CD4-positive, alpha-beta T cell treated with Interleukin-4 for 1 hour (primary cell): Measurements from ENCODE around the gene ACVR2B.
"Not testable (repeated sequence)": the region's sequence is repeated elsewhere in the genome, so short reads cannot be mapped to it uniquely, and the experiment has no call there.

Experiments used
- DNase-seq, 2 donors: peaks; one replicate each; pipeline ENCODE4 v3.0.0-alpha.2; 2020 to 2022

Gene ACVR2B

DNA sequence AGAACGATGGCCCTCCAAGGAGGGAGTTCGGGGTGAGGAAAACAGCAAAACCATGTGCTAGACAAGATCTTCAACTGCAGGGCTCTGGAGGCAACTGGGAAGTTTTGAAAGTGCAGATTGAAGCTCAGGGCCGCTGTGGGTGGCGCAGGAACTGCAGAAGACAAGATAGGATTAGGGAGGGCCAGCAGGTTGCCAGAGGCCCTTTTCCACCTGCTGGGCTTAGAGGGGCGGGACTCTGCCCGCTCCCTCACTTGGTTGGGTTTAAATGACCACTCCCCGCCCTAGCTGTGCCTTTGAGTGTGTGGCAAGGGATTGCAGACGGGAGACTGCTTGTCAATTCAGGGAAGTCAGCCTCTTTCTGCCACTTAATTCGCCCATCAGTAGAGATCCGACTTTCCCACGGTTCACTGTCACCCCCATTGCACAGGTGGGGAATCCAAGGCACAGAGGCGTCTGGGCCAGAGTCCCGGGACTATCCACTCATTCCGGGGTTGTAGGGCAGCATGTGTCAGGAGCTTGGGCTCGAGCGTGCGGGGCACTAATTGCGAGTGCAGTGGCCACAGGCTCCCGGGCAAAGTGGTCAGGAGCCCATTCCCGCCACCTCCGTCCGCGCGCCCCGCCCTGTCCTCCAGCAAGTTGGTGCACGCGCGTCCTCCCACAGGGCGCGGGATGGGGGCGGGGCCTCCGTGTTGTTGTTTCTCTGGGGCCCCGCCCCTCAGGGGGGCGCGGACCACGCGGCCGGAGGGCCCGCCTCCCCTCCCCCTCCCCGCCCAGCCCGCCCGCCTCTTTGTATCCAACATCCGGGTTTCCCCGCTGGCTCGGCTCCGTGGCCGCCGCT lies at the start of gene ACVR2B:
ACVR2B (plus strand) TSS at position 816 of the 838 bp plus-strand sequence. CDS start 433 bp downstream, outside the sequence.
- peak; percentile 69 to 76 for DNase-seq

GRCh38 chr3:38404286-38404685 lies 49.4 kb upstream of the ACVR2B start:
- no peak for DNase-seq

DNA sequence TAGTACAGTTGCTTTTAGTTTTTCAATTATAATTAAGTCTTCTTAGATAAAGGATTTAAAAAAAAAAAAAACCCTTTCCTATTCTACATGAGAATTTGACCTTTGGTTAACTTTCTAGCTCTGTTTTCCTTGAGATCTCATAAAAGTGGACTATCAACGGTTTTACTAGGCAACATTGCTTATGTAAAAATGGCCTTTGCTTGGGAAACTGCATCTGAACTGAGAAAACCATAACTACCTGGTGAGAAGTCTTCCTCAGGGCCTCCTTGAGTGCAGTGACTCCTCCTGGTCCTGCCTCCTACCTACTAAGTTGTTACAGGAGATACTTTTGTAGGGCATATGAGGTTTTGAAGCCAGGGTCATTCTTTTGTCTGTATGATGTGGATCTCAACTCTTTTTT lies 42.1 kb upstream of the ACVR2B start:
- DNase-seq: no peak

DNA sequence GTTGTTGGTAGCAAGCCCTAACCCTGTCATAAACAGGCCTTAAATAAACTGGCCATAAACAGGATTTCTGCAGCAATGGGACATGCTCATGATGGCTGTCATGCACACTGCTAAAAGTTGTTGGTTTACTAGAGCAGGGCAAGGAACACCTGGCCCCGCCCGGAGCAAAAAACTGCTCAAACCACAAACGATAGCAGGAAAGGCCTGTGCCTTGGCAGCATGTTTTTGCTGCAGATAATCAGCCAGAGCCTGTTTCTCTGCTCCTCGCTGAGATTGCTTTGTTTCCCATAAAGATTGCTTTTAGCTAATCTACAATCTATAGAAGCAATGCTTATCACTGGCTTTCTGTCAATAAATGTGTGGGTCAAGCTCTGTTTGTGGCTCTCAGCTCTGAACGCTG lies 32.9 kb upstream of the ACVR2B start:
- DNase-seq: not testable (repeated sequence)

- DNase-seq: no peak
Observed at GRCh38 chr3:38421679-38422336, 31.9 kb upstream of the ACVR2B start.

- DNase-seq: peak in 1 of 2 donors; percentile 32
Observed at GRCh38 chr3:38426798-38427426, 26.8 kb upstream of the ACVR2B start.

DNA sequence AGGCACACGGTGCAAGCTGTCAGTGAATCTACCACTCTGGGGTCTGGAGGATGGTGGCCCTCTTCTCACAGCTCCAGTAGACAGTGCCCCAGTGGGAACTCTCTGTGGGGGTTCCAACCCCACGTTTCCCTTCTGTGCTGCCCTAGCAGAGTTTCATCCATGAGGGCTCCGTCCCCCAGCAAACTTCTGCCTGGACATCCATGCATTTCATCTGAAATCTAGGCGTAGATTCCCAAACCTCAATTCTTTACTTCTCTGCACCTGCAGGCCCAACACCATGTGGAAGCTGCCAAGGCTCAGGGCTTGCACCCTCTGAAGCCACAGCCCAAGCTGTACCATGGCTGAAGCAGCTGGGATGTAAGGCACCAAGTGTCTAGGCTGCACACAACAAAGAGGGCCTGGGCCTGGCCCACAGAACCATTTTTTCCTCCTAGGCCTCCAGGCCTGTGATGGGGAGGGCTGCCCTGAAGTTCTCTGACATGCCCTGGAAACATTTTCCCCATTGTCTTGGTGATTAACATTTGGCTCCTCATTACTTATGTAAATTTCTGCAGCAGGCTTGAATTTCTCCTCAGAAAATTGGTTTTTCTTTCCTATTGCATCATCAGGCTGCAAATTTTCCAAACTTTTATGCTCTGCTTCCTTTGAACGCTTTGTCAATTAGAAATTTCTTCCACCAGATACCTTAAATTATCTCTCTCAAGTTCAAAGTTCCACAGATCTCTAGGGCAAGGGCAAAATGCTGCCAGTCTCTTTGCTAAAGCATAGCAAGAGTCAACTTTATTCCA lies 20.6 kb upstream of the ACVR2B start:
- not testable (repeated sequence) for DNase-seq

- not testable (repeated sequence) for DNase-seq
Observed at GRCh38 chr3:38433661-38434060, 20.0 kb upstream of the ACVR2B start.

DNA sequence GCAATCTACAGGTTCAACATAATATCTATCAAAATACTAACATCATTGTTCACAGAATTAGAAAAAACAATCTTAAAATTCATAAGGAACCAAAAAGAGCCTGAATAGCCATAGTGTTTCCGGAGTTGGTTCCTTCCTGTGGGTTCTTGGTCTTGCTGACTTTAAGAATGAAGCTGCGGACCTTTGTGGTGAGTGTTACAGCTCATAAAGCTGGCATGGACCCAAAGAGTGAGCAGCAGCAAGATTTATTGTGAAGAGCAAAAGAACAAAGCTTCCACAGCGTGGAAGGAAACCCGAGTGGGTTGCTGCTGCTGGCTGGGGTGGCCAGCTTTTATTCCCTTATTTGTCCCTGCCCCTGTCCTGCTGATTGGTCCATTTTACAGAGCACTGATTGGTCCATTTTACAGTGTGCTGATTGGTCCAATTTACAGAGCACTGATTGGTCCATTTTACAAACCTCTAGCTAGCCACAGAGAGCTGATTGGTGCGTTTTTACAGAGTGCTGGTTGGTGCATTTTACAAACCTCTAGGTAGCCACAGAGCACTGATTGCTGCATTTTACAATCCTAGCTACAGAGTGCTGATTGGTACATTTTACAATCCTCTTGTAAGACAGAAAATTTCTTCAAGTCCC lies 15.1 kb upstream of the ACVR2B start:
- peak in 1 of 2 donors; percentile 51 for DNase-seq

DNA sequence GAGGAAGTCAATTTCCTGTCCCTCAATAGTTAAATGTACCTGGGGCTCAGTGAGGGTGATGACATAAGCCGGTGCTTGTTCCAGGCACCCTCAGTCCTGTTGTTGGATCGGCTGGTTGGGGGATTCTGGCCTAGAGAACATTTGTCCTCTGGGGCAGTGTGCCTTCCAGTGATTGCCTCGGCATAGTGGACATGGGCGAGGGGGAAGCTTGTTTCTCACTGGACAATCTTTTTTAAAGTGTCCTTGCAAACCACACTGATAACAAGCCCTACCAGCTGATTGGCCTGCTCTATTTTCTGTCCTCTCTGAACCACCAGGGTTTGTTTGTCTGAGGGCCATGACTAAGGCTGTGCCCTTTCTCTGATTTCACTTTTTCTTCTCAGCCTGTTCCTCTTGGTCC lies 10.5 kb upstream of the ACVR2B start:
- not testable (repeated sequence) for DNase-seq

DNA sequence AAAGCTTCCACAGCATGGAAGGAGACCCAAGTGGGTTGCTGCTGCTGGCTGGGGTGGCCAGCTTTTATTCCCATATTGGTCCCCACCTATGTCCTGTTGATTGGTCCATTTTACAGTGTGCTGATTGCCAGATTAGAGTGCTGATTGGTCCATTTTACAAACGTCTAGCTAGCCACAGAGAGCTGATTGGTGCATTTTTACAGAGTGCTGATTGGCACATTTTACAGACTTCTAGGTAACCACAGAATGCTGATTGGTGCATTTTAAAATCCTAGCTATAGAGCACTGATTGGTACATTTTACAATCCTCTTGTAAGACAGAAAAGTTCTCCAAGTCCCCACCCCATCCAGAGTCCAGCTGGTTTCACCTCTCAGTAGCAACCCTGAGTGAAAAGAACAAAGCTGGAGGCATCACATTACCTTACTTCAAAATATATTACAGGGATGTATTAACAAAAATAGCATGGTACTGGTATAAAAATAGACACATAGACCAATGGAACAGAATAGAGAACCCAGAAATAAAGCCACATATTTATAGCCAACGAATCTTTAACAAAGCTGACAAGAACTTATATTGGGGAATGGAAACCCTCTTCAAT lies 7.5 kb upstream of the ACVR2B start:
- DNase-seq: no peak

- DNase-seq: no peak
Observed at GRCh38 chr3:38446812-38447211, 6.9 kb upstream of the ACVR2B start.

GRCh38 chr3:38450853-38451252 lies 2.8 kb upstream of the ACVR2B start:
- no peak for DNase-seq

- no peak for DNase-seq
Observed at GRCh38 chr3:38453913-38454177, 155 bp downstream of the ACVR2B start.

DNA sequence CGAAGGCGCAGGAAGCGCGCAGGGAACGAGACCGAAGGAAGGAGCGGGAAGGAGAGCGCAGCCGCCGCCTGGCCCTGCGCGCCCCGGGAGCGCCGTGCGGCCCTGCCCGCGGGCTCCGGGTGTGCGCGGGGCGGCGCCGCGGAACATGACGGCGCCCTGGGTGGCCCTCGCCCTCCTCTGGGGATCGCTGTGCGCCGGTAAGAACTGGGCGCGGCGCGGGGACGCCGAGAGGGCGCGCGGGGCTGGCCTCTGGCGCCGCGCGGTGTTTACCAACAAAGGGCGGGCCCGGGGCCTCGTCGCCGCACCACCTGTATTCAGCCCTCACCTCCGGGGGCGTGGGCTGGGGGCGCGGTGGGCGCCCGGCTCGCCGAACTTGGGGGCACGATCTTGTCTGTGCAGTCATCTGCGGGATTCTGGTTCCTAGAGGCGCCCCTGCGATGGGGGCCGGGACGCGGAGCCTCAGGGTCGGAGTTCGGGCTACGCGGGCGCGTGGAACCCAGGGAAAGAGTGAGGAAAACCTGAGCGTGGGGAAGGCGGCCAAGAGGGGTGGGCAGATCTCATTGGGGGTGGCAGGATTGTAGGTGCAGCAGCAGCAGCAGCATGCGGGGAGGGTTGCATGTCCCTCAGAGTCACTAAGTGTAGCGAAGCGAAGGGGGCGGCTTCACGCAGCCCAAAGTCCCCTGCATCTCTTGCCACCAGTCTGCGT lies 641 bp downstream of the ACVR2B start:
- peak in 1 of 2 donors; percentile 37 for DNase-seq

GRCh38 chr3:38454884-38455638 lies 1.4 kb downstream of the ACVR2B start:
- peak in 1 of 2 donors; percentile 35 for DNase-seq

- no peak for DNase-seq
Observed at GRCh38 chr3:38455639-38456430, 2.1 kb downstream of the ACVR2B start.

DNA sequence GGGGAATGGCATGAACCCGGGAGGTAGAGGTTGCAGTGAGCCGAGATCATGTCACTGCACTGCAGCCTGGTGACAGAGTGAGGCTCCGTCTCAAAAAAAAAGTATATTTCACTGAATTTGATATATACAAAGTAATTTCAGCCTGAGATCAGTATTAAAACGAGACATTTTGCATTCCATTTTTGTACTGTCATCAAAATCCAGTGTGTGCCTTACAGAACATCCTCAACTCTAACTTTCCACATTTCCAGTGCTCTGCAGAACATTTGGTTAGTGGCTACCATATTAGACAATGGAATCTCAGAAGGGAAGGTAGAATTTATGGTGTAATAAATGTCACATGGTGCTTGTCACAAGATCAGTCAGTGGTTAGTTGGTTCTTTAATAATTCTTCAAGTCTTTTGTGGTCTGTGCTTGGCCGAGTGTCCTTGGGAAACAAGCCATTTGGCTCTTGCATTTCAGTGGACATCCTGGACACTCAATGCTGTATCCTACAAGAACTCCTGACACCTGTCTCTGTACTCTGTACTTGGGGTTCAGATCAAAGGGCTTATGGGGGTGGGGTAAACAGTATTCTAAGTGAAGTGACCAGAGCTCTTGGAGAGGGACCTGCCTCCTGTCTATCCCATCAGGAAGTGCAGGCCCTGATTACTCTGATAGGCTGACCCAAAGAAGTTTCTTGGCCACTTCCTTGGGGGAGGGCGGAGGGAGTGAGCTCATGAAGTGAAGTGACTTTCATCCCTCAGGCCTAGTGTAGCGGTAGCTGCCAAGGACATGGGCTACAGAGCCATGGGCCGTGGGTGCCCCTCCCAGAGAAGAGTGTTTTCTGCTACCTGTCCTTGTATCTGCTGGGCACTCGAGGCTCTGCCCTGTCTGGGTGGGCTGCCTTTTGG lies 3.7 kb downstream of the ACVR2B start:
- no peak for DNase-seq
